Stimulated activated CD8-positive, alpha-beta memory T cell treated with anti-CD3 and anti-CD28 coated beads, Interleukin-7, amount 100 ng/mL, for 48 hours (primary cell): ENCODE results near the gene WDR33.

Experiments
- DNase-seq, 2 donors: peaks; one replicate each; pipeline ENCODE4 v3.0.0-alpha.2; 2020; ENCODE audit warnings: low read depth in 1 of 2; ENCODE audit errors: extremely low read depth in 1 of 2

WDR33 gene

DNA sequence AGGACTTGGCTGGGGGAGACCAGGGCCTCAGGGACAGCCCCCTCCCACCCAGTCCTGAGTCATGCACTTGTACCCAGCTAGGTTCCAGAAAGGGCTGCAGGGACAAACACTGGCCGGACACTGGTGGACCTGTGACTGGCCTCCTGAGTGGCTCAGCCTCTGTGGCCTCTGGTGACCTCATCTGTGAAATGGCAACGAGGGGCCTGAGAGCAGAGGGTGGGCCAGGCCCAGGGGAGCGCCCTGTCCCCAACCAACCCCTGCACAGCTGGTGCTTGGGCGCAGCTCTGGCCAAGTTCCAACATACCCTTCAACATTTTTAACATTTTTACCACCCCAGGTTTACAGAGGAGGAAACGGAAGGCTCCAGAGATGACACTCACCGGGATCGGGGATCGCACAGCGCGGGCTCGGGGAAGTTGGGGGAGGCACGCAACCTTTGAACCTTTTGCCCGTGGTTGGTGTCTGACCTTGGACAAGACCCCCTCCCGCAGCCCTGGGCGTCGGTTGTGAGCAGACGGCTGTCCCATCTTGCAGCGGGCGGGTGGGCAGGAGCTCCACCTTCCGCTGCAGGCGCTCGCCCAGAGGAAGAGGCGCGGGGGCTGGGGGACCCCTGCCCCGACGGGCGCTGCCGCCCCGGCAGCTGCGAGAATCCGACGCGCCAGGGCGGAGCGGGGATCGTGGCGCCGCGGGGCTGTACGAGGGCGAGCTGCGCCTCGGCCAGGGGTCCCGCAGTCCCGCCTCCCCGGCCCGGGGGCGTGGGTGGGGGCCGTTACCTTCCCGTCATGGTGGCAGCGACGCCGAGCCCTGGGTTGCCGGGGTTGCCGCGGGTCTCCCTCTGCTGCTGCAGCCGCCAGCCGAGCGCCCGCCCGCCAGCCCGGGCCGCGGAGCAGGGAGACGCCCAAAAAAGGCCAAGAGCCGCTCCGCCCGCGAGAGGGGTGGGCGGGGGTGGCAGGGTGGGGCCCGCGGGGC, 136.4 kb downstream of the WDR33 start:
- DNase-seq: no peak

DNA sequence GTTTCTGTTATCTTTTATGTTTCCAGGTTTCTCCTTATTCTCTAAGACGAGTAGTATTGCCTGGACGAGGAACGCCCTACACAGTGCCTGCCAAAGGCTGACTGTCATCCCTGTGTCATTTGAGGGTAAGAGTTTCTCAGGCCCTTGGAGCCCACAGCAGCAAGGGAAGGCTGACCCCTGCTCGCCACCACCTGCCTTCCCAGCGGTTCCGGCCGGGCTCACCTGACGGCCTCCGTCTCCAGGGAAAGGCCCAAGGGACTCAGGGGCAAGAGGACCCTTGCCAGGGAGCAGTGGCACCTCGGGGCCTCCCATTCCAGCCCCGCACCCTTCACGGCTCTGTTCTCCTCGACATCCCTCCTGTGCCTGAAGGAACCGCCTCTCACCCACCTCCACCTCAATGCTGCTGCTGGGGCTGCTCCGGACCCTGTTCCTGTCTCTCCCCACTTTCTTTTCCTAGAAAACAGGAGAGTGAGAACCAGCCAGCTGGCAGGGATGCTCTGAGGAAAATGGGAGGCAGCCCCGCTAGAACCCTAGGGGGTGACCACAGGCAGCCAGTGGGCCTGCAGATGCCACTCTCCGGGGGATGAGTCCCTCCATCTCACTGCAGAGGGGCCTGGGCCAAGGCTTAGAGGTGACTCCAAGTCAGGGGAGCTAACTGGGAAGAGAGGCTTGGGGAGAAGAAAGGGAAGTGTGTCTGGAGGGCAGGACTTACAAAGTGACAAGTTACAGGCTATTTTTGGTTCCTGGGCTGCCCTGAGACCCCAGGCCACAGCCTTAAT, 137.5 kb downstream of the WDR33 start:
- DNase-seq: no peak

DNA sequence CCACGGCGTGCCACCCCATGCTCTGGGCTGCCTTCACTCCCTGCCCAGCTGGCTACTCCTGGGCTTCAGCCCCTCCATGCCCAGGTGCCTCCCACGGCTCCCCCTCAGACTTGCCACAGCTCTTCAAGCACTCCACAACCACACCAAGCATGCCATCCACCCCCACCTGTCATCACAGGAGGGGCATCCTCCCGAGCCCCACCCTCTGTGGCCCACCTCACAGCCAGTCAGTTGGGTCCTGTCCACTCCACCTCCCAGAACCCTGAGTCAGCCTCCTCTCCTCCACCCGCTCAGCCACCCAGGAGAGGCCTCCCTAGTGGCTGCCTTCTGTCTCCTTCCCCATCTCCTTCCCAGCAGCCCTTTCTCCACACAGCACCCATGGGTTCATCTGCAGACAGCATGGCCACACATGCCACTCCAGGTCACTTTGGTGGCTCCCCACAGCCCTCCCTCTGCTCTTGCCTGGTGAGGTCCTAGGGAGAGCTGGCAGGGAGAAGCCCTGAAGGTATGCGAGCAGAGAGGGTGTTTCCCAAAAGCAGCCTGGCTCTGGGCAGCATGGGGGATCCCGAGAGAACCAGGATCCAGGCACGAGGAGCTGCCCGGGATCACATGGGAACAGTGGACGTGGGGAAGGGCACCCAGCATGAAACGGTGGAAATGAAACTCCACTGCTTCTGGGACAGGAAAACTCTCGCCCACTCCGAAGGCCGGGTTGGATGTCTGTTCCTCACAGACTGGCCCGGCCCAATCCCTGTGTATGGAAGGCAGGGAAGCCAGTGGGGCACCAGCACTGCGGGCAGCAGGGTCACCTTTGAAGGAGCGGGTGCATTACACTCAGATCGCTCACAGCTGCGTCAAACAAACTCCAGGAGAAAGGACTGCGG, 138.4 kb downstream of the WDR33 start:
- no peak for DNase-seq

DNA sequence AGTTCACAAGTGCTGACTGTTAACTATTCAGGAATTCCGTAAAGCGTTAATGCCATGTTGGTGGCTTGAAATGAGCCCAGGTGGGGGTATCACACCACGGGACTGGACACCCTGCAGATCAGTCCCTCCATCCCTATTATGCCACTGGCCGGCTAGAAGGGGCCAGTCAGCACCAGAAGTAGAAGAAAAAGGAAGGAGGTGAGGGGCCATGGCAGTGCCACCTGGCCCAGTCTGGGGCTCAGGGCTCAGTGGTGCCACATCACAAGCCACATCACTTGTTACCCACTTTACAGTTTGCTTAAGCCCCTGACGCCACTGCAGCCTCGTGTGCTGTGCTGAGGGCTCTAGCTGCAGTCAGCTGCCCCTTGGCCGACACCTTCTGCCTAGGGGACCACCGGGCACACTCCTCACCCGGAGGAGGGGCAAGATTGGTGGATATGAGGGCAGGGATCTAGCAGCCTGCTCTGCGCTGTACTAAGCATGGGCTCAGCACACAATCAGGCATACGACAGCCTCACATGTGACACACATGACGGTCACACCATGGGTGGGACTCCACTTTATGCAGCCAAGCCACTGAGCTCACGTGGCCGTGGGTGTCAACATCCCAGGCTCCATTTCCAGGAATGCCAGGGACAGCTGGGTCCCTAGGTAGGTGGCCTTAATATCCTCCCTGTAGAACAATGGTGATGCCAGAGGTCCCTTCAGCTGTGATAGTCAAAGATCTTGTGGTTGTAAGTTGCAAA, 139.2 kb downstream of the WDR33 start:
- DNase-seq: no peak

DNA sequence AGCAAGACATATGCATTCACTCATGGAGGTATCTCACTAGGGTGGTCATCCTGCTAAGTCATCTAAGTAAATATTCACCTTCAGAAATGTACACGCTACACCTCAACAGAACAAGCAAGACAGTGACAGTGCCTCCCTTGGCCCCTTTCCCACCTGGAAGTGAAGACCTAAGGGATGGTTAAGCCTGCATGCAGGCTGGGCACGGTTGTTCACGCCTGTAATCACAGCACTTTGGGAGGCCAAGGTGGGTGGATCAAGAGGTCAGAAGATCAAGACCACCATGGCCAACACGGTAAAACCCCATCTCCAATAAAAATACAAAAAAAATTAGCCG, 140.0 kb downstream of the WDR33 start:
- no peak for DNase-seq

DNA sequence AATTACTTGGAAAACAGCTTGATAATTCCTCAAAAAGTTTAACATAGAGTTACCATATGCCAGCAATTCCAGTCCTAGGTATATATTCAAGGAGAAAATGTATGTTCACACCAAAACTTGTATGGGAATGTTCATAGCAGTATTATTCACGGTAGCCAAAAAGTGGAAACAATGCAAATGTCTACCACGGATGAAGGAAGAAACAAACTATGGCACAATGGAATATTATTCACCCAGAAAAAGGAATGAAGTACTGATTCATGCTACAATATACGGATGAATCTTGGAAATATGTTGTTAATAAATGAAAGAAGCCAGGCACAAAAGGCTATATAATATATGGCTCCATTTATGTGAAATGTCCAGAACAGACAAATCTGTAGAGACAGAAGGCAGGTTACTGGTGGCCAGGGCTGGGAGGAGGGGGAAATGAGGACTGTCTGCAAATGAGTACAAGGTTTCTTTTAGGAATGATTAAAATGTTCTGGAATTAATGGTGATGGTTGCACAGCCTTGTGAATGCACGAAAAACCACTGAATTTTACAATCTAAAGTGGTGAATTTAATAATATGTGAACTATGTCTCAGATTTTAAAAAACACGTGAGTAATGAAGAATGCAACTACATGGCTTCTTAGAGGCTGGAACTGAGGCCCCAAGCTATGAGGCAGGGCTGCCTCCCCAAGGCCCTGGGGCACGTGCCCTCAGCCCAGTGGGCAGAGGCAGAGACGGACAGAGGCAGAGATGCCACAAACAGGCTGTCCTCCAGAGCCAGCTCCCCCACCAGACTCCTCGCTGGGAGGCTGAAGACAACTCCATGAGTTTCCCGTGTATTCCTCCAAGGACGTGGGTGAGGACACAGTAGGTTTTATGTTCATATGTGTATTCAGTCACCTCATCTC, 140.7 kb downstream of the WDR33 start:
- DNase-seq: no peak

DNA sequence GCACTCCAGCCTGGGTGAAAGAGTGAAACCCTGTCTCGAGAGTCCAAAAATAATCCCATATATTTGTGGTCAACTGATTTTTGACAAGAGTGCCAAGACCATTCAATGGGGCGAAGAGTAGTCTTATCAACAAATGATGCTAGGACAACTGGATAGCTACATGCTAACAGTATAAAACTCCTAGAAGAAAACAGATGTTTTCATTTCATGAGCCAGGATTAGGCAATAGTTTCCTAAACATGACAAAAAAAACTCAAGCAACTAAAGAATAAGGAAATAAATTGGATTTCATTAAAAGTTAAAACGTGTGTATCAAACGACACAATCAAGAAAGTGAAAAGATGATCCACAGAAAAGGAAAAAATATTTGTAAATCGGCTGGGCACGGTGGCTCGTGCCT, 141.9 kb downstream of the WDR33 start:
- no peak for DNase-seq

DNA sequence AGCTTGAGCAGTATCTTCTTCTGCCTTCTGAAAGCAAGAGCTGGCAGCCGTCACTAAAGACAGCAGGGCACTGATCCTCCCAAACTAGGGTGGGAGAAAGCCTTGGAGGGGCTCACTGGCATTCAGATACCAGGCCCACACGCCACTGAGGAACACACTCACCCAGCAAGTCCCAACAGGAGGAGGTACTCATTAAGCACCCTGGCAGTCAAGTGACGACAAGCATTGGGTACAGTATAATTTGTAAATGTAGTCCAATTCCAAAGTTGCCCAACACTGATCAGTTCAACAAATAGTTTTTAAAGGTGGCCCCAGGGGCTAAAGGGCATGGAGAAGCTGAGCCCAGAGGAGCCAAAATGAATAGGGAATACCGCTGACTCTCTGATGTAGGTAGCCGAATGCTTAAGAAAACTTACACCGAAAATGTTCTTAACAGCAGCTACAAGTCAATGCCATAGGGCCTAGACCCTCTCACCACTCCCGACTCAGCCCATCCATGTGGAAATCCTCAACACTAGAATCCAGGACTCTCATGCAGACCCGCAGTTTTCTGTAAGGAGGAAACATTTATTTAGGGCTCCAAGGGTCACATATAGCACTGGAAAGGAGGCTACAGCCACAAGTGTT, 145.6 kb downstream of the WDR33 start:
- DNase-seq: no peak

DNA sequence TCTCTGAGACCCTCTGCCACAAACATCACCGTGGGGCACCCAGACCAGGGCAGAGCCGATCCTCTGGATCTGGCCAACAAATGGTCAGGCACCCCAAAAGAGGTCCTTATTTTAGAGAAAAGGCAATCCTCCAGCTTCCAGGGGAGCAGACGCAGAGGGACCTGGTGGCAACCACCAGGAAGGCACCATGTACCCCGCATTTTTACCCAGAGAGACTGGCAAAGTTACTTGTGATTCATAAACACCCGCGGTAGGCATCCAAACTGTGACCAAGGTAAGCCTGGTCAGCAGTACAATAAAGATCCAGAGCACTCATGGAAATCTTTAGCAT, 146.1 kb downstream of the WDR33 start:
- no peak for DNase-seq

DNA sequence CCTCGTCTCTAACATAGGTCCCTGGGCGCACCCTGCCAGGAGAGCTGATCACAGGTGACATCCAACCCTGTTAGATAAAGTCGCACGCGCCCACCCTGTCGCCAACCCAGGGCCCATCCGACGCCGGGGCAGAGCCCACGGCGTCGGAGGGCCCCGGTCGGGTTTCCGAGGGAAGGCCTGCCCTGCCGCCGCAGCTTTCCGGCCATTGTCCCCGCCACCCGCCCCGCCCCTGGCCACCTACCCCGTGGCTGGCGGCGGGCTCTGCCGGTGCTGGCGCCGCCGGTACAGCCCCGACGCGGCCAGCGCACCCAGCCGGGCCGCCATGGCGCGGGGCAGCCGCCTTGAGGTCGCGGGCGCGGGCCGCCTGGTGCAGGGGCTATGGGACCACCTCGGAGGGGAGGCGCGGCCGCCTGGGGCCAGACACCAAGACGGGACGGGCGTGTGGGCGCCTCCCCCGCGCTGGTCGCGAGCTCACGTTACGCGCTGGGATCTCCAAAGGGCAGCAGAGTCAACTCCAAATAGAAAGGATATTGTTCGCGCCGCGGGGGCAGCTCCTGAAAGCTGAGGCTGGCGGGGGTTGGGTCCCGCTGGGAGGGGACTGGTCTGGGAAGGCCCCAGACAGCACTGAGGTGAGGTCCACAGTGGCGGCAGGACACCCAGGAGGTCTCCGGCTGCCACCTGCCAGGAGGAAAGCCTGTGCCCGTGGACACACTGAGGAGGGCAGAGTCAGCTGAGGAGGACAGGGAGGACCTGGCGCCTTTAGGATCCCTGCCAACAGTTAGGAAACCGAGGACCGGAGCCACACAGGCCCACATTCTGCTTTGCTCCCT, 146.7 kb downstream of the WDR33 start:
- no peak for DNase-seq

DNA sequence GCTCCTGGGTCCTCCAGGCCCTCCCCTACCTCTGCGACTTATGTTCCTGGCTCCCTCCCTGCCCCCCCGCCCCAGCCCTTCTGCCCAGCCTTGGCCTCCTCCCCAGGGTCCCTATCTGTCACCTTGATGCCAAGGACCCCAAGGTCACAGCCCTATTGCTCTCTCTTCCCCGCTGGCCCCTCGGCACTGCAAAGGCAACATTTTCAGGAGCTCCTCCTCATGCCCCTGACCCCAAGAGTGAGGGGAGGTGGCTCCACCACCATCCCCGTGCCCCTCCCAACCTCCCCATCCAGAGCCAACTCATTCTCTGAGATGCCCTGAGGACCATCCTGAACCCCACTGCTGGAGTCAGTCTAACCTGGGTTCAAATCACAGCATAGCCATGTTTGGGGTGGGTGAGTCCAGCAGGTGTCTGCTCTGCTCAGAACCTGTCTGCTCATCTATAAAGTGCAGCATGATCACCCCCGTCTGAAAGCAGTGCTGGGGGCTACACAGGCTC, 147.4 kb downstream of the WDR33 start:
- no peak for DNase-seq

DNA sequence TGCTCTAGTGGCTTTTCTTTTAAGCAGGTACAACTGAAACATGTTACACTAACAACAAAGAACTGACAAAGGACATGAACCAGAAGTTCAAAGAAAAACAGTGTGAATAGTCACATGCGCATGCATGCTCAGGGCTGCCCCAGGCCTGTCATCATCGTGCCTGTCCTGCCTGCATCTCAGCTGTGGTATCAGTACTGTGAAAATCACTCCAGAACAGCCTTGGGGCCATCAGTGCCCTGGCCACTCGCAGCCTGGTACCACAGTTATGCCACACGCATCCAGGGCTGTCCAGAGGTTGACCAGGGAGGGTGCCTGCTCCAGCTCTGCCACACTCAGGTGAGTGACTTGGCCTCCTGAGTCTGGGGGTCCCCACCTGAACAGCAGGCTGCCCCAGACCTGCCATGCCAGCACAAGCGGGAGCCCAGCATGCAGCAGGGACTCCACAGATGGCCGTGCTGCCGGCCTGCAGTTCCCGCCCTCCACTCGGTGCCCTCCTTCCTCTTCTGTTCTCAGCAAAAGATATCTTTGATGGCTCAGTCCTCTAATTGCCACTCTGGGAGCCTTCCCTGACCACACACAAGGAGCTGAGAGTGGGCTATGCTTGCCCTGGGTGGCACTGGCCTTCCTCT, 147.9 kb downstream of the WDR33 start:
- DNase-seq: no peak

DNA sequence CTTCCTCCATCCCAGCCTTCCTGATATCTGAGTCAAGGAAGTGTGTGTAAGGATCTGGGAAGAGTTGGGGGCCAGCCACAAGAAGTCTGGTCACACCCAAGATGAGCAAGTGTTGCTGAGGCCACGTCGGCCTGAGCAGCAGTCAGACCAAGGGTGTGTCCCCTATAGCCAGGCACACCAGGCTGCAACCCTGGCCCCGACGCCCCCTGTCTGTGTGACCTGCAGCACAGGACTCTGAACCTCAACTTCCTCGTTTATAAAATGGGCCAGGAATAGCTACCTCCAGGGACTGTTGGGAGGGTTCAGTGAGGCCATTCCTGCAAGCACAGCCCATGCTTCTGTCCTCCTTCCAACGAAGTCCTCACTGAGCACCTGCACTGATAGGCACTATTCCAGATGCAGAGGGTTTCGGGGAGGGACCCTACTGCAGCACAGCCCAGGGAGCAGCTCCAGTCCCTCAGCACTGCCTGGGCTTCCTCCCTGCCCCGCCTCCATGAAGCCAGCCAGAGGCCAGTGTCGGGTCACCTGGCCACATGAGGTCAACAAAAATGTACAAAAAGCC, 148.9 kb downstream of the WDR33 start:
- DNase-seq: no peak

DNA sequence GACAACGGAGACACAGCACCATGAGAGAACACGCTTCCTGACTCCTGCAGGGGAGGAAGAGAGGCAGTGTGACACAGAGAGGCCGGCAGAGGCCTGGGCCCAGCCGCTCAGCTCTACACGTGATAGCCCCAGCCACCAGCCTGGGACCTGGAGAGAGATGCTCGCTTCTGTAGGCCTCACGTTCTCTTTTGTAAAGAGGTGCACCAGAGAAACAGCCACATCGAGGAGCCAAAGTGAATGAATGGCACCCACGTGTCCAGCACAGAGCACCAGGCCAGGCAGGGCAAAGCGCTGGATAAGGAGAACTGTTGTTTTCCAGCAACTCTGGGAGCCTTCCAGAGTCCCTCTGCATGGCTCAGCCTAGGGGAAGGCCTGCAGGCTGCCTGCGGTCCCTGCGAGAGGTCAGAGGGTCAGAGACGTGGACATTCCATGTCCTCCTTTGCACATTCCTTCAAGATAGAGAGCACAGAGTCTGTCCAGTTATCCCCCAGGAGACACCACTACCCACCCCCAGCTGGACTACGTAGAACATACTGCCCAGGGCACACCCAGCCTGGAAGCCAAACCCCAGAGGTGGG, 149.8 kb downstream of the WDR33 start:
- DNase-seq: no peak

DNA sequence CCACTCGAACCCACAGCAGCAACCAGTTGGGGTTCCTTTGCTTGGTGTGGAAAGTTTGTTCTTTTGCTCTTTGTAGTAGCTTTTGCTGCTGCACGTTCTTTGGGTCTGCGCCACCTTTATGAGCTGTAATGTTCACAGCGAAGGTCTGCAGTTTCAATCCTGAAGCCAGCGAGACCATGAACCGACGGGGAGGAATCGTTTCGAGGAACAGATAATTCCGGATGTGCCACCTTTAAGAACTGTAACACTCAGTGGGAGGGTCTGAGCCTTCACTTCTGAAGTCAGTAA, 150.7 kb downstream of the WDR33 start:
- DNase-seq: no peak

DNA sequence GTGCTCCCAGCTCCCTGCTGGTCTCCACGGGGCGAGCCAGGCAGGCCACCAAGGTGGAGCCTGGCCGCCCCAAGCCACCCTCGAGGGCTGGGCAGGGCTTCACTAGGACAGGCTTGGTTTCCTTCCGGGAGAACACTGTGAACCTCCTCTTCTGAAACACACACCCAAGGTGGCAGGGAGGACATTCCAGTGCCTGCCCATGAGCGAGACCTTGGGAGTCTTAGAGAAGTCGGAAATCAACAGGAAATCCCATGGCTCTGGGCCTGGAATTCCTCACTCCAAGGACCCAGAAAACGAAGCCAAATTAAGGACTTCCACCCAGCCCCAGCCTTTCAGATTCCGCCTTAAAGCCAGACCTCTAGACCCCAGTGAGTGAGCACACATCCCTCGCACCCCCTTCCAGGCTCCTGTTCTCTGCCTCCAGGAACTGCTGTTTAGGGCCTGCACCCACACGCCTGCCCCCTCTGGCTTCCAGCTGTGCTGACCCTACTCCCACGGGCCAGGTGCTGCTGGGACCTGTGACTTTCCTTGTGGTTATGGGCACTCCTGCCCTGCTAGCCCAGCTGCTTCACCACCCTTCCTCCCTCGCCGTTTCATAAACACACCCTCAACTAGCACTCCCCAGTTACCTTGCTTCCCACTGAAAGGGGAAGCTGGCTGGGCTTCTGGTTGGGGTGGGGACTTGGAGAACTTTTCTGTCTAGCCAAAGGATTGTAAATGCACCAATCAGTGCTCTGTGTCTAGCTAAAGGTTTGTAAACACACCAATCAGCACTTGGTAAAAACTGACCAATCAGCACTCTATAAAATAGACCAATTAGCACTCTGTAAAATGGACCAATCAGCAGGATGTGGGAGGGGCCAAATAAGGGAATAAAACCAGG, 151.3 kb downstream of the WDR33 start:
- no peak for DNase-seq
